OCI-LY3 (cell line): ENCODE results near the gene IRF9.

Source experiments
- H2AFZ ChIP-seq: fragments of 200-600, 300-600 bp; shearing (Covaris generic); 2 replicates; pipeline ENCODE4 v1.6.0; 2014; ENCODE audit warnings: antibody characterized with exemption, low read depth, low read length
- H3K27ac ChIP-seq: fragments of 200-600, 300-600 bp; sonication (generic); 2 replicates; pipeline ENCODE4 v1.5.1; 2014; ENCODE audit warnings: mild to moderate bottlenecking, low read length, moderate library complexity, mixed read lengths
- H3K27me3 ChIP-seq: fragments of 200-600, 300-600 bp; sonication (generic); 2 replicates; pipeline ENCODE4 v1.6.1; 2014; ENCODE audit warnings: low read depth, low read length, mixed read lengths
- H3K36me3 ChIP-seq: fragments of 200-600, 300-600 bp; sonication (generic); replicated peaks from 2 replicates; pipeline ENCODE3; 2014; ENCODE audit warnings: low read depth, low read length, mixed read lengths
- H3K4me1 ChIP-seq: fragments of 300-600, 200-600 bp; sonication (generic); 2 replicates; pipeline ENCODE4 v1.6.1; 2014; ENCODE audit warnings: low read length, mixed read lengths
- H3K4me2 ChIP-seq: fragments of 200-600, 300-600 bp; sonication (generic); 2 replicates; pipeline ENCODE4 v1.6.1; 2014; ENCODE audit warnings: low read length, mixed read lengths
- H3K4me3 ChIP-seq: fragments of 300-600, 200-600 bp; sonication (generic); 2 replicates; pipeline ENCODE4 v1.5.1; 2014; ENCODE audit warnings: antibody characterized with exemption, mild to moderate bottlenecking, low read length, moderate library complexity
- H3K79me2 ChIP-seq: fragments of 300-600, 200-600 bp; shearing (Covaris generic); 2 replicates; pipeline ENCODE4 v1.6.1; 2014; ENCODE audit warnings: mild to moderate bottlenecking, low read length, mixed read lengths
- H3K9ac ChIP-seq: fragments of 300-600, 200-600 bp; shearing (Covaris generic); 2 replicates; pipeline ENCODE4 v1.6.0; 2014; ENCODE audit warnings: mild to moderate bottlenecking, low read length, moderate library complexity
- H3K9me3 ChIP-seq: fragments of 200-600, 300-600 bp; shearing (Covaris generic); 2 replicates; pipeline ENCODE4 v1.6.1; 2014; ENCODE audit warnings: low read length, mixed read lengths; ENCODE audit not compliant: insufficient read depth
- H4K20me1 ChIP-seq: fragments of 200-600, 300-600 bp; sonication (generic); 2 replicates; pipeline ENCODE4 v1.6.1; 2016; ENCODE audit warnings: low read length, mixed read lengths; ENCODE audit not compliant: insufficient read depth
- EZH2phosphoT487 ChIP-seq: fragments of 200-600 bp; shearing (Covaris generic); IDR thresholded peaks from 2 replicates; pipeline ENCODE4 v1.6.1; 2018; ENCODE audit warnings: antibody characterized with exemption, mixed run types, low read depth
- TF ChIP-seq, protein P1 (sequence below): fragments of 200-600, 300-600 bp; sonication (generic); IDR thresholded peaks from 2 replicates; pipeline ENCODE4 v1.5.1; 2014; ENCODE audit warnings: antibody characterized with exemption, low read length, low read depth

IRF9 gene

DNA sequence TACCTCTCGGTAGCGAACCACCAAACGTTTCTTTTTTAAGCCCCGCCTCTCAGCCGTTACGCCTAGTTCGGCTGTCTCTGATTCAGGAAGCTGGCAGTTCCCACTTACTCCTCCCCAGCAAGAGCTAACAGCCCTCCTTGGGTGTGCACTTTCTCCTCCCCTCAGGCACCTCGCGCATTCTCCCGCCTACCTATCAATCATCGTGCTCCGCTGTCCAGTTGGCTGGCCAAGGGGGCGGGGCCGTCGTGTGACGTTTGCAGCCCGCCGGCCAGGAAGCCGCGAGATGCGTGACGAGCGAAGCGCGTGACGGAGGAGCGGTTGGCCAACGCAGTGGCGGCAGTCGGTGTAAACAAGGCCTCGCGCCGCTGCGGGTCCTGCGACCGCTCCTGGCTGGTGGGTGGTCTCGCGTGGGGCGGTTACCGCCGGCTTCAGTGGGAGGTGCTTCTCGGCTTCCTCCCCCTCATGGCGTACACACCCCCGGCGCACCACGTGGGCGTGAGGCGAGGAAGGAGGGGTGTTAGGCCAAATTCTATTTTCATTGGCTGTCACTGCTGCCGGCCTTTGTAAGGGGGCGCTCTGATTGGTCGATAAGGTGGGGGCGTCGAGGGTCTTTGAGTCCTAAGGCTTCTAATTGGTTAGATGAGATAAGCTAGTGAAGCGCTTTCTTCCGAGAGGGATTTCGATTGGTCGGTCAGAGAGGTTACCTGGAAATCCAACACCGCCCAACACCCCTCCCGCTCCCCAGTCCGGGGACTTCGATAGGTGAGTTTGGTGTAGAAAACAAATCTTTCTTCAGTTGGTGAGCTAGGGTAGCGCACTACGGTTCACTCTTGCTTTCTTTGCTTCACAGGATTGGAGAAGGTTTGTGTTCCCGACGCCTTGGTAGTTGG lies 46.3 kb upstream of the IRF9 start, which contains the start of the genes DCAF11 and NRL:
DCAF11 (plus strand) TSS at position 246 of the 890 bp plus-strand sequence. CDS start 818 bp downstream, outside the sequence.
NRL (minus strand) TSS at position 418 of the 890 bp plus-strand sequence. CDS start 32,101 bp downstream, outside the sequence.
- Histone ChIP-seq H3K9ac (peak within 1 kb of the TSS; percentile 96), H3K79me2 (peaks cover 12% of the 10 kb centered on the region; the same call in 1 of the 2 replicates), H4K20me1 (no peaks in the 10 kb centered on the region), H2AFZ (peak within 1 kb of the TSS; percentile 76), H3K27me3 (no peaks in the 10 kb centered on the region), H3K4me1 (peaks cover 8% of the 10 kb centered on the region), H3K4me3 (peak within 1 kb of the TSS; percentile 91), H3K9me3 (no peaks in the 10 kb centered on the region), H3K4me2 (peak within 1 kb of the TSS; percentile 91), H3K36me3 (peaks cover 22% of the 10 kb centered on the region), H3K27ac (peak within 1 kb of the TSS; percentile 95)
- TF ChIP-seq, protein P1, sequence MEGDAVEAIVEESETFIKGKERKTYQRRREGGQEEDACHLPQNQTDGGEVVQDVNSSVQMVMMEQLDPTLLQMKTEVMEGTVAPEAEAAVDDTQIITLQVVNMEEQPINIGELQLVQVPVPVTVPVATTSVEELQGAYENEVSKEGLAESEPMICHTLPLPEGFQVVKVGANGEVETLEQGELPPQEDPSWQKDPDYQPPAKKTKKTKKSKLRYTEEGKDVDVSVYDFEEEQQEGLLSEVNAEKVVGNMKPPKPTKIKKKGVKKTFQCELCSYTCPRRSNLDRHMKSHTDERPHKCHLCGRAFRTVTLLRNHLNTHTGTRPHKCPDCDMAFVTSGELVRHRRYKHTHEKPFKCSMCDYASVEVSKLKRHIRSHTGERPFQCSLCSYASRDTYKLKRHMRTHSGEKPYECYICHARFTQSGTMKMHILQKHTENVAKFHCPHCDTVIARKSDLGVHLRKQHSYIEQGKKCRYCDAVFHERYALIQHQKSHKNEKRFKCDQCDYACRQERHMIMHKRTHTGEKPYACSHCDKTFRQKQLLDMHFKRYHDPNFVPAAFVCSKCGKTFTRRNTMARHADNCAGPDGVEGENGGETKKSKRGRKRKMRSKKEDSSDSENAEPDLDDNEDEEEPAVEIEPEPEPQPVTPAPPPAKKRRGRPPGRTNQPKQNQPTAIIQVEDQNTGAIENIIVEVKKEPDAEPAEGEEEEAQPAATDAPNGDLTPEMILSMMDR = no peak
- no peak for TF ChIP-seq EZH2phosphoT487

DNA sequence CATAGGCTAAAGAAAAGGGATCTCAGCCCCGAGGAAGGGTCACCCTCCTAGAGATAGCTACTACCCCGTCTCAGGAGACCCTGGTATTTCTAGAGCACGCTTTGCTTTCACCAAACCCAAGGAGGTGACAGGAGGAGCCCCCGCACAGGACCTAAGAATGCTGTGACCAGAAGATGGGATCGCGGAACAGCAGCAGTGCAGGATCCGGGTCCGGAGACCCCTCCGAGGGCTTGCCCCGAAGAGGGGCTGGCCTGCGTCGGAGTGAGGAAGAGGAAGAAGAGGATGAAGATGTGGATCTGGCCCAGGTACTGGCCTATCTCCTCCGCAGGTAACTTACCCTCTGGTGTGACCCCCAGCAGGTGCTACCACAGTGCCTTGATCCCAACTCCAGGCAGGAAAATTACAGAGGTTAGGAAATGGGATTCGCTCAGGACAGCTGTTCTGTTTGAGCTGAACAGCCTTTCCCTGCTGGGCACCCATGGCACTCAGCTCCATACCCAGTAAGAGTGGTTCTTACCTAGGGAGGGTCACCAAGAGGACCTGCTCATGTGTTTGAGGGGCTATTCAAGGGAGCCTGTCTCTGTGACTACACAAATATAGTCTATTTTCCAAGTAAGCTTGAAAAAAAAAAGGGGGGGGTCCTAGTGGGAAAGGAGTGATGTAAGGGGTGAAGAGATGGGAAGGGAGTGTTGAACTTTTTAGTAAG lies 45.5 kb upstream of the IRF9 start:
- Histone ChIP-seq H3K9me3 (no peaks in the 10 kb centered on the region), H3K27ac (peak overlapping the region; percentile 8; the same call in 1 of the 2 replicates), H3K27me3 (no peaks in the 10 kb centered on the region), H3K4me3 (peak overlapping the region; percentile 91), H3K9ac (peak overlapping the region; percentile 75), H3K79me2 (peaks cover 12% of the 10 kb centered on the region; the same call in 1 of the 2 replicates), H2AFZ (peak overlapping the region; percentile 40; the same call in 1 of the 2 replicates), H3K4me2 (peak overlapping the region; percentile 91), H3K36me3 (peaks cover 24% of the 10 kb centered on the region), H3K4me1 (peaks cover 8% of the 10 kb centered on the region), H4K20me1 (no peaks in the 10 kb centered on the region)
- no peak for TF ChIP-seq EZH2phosphoT487
- TF ChIP-seq, protein P1 = no peak

DNA sequence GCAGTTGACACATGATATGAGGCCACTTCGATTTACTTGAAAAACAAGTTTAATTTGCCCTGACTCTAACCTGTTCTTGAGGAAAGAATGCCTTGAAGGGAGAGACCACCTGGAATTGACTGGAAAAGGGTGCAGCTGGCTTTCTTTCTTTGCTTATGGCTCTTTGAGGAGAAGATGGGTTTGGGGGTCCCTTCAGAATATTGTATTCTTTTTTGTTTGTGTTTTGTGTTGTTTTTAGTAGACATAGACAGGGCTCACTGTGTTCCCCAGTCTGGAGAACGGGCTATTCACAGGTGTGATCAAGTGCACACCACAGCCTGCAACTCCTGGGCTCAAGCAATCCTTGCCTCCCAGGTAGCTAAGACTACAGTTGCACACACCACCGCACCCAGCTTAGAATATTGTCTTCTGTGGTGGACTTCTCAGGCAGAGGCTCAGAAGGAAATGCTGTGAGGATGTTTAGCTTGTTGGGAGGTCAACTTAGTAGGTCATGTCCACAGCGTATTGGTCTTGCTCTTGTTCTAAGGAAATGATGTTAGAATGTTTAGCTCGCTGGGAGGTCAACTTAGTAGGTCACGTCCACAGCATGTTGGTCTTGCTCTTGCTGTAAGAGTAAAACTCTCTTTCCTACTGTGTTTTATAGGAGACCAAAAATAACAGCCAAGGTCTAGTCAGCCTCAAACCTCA lies 44.8 kb upstream of the IRF9 start:
- peak overlapping the region; percentile 91 for H3K4me3 ChIP-seq
- H3K79me2 ChIP-seq = peaks cover 12% of the 10 kb centered on the region; the same call in 1 of the 2 replicates
- no peak overlapping the region for H3K9ac ChIP-seq
- no peaks in the 10 kb centered on the region for H3K27me3 ChIP-seq
- no peak overlapping the region for H2AFZ ChIP-seq
- H3K27ac ChIP-seq = no peak overlapping the region
- H4K20me1 ChIP-seq = no peaks in the 10 kb centered on the region
- peaks cover 31% of the 10 kb centered on the region for H3K36me3 ChIP-seq
- no peak for TF ChIP-seq EZH2phosphoT487
- TF ChIP-seq, protein P1 = no peak
- peaks cover 8% of the 10 kb centered on the region for H3K4me1 ChIP-seq
- H3K9me3 ChIP-seq = no peaks in the 10 kb centered on the region
- H3K4me2 ChIP-seq = peak overlapping the region; percentile 91
